ENCODE data around the gene SCGB3A2.

GRCh38 chr5:147874910-147875367 lies 3.6 kb upstream of the SCGB3A2 start:
- TF ChIP-seq CTCF (conservative IDR thresholded peaks at IDR 0.05; ENCODE audit: low read length) = no peak
- TF ChIP-seq EZH2phosphoT487 (IDR thresholded peaks at IDR 0.05; ENCODE audit: borderline replicate concordance, low read depth, low read length) = no peak
